ENCODE results near the gene RAB3GAP2. TPM values are rescaled to one million over a fixed set of nuclear protein-coding genes. Genes with fewer than 3 reads are reported as not detected.

The RAB3GAP2 gene
- total and polyA plus RNA-seq, 2 donors (not counting 1 experiment from before 2014, with no cell fraction given): 16.9 to 70.5 TPM

GRCh38 chr1:220219865-220220698 lies 52.2 kb downstream of the RAB3GAP2 start:
- H3K27ac Mint-ChIP-seq: peak overlapping the region; percentile 93

More at GRCh38 chr1:220219865-220220698, 52.2 kb downstream of the RAB3GAP2 start:
- CTCF ChIA-PET: interaction anchor here (0.8 to 5.3 kb wide), 11 partner anchors 9 to 556 kb away, joined by 3 to 49 read pairs (median 5); partner anchors contain the start of gene RAB3GAP2
- Histone ChIP-seq H2AFZ (ENCODE audit: insufficient read depth, low read depth, low read length, poor library complexity, severe bottlenecking) (no peak overlapping the region), H3K4me3 (ENCODE audit: control extremely low read depth in 1 of 5, extremely low read depth in 1 of 5, insufficient read depth in 1 of 5, low read depth in 2 of 5, low read length in 4 of 5) (peak overlapping the region in 4 of 5 experiments; percentile 2 to 40 (median 36)), H4K20me1 (ENCODE audit: control insufficient read depth, insufficient read depth, low read length, poor library complexity, severe bottlenecking) (peaks cover 11% of the 10 kb centered on the region), H3K27me3 (replicated peaks in 1 of 4; ENCODE audit: control extremely low read depth in 1 of 4, control insufficient read depth in 3 of 4, insufficient read depth in 4 of 4, low read length in 3 of 4) (no peaks in the 10 kb centered on the region), H3K27ac (ENCODE audit: low read length in 2 of 2) (peak overlapping the region; percentile 81 to 91), H3K4me2 (replicated peaks; ENCODE audit: low read depth, low read length, poor library complexity, severe bottlenecking) (peak overlapping the region; percentile 62), H3K9me3 (ENCODE audit: control extremely low read depth in 1 of 3, control insufficient read depth in 2 of 3, insufficient read depth in 1 of 3, low read length in 2 of 3) (no peaks in the 10 kb centered on the region), H3K4me1 (ENCODE audit: control insufficient read depth in 2 of 2, insufficient read depth in 2 of 2, low read length in 2 of 2) (peaks cover 24 to 41% of the 10 kb centered on the region in 2 donors), H3K36me3 (replicated peaks in 1 of 2; ENCODE audit: control extremely low read depth in 1 of 2, control insufficient read depth in 1 of 2, extremely low read depth in 1 of 2, insufficient read depth in 2 of 2, low read length in 1 of 2) (no peaks in the 10 kb centered on the region), H3K9ac (ENCODE audit: low read length) (peak overlapping the region; percentile 48), H3K79me2 (ENCODE audit: control insufficient read depth, insufficient read depth, low read length) (peaks cover 63% of the 10 kb centered on the region)
- TF ChIP-seq EZH2 (IDR thresholded peaks at IDR 0.05; ENCODE audit: borderline replicate concordance, insufficient read depth, low read depth, low read length, poor library complexity, severe bottlenecking) (no peak), CTCF (IDR thresholded peaks at IDR 0.05) (no peak)
- Mint-ChIP-seq H3K4me3 (peak overlapping the region; percentile 86), H3K27me3 (no peaks in the 10 kb centered on the region), H3K4me1 (peaks cover 62% of the 10 kb centered on the region), H3K9me3 (ENCODE audit: insufficient read depth) (no peaks in the 10 kb centered on the region)
- ATAC-seq (ENCODE audit: low read depth) (peak; percentile 69), DNase-seq (peak; percentile 71)
- intact Hi-C loops (cut with micrococcal nuclease): loop anchor here (1.0 to 5.0 kb wide), 2 partner anchors 52 to 307 kb away; partner anchors contain the start of genes MARK1 and RAB3GAP2
- WGBS (ENCODE audit: insufficient coverage): 65% methylated on average over 10 of the region's 15 CpGs
- POLR2A ChIA-PET: no interaction called here

Measured in B cell (primary cell).